Ovary (tissue), 3 donors: ENCODE measurements around the gene TSEN15.

ENCODE experiments used
- CTCF ChIP-seq, 3 donors: fragments of 450-650 bp in 2 of 3; fragments of 200-600 bp in 1 of 3; IDR thresholded peaks; one replicate each; pipeline versions ENCODE4 v1.5.1 to v1.8.0; 2016 to 2022; ENCODE audit warnings: antibody characterized with exemption in 3 of 3, mild to moderate bottlenecking in 1 of 3
- EP300 ChIP-seq: sonication (generic); formaldehyde crosslinking; IDR thresholded peaks from one replicate; pipeline ENCODE4 v1.6.1; 2017; ENCODE audit warnings: antibody characterized with exemption
- donor health status: DM: no; HTN: no; CAD: no.

- no peak for TF ChIP-seq CTCF (IDR thresholded peaks at IDR 0.05)
- no peak for TF ChIP-seq EP300
These were observed 17.8 kb upstream of the TSEN15 start for GRCh38 chr1:184033711-184034167.
